Neural cell (in vitro differentiated cells): ENCODE results near the gene ST7L. TPM values are rescaled to one million over a fixed set of nuclear protein-coding genes. Genes with fewer than 3 reads are reported as not detected.
"Not testable (repeated sequence)": the region's sequence is repeated elsewhere in the genome, so short reads cannot be mapped to it uniquely, and the experiment has no call there.

ENCODE experiments used
- H2AFZ ChIP-seq: fragments of 200-600, 300-800 bp; sonication (generic), shearing (Covaris generic); 2 replicates; pipeline ENCODE4 v1.6.0; 2014; ENCODE audit warnings: low read depth, mild to moderate bottlenecking, antibody characterized with exemption, low read length, moderate library complexity
- H3F3A ChIP-seq: fragments of 200-600 bp; shearing (Covaris generic); 2 replicates; pipeline ENCODE4 v1.6.1; 2016; ENCODE audit warnings: mild to moderate bottlenecking, moderate library complexity, mixed read lengths, antibody characterized with exemption, low read length; ENCODE audit not compliant: insufficient read depth, poor library complexity, severe bottlenecking
- H3K27ac ChIP-seq: fragments of 200-600, 300-800 bp; sonication (generic), shearing (Covaris generic); 2 replicates; pipeline ENCODE4 v1.5.1; 2014; ENCODE audit warnings: mild to moderate bottlenecking, low read length, moderate library complexity
- H3K27me3 ChIP-seq: fragments of 300-800, 200-600 bp; sonication (generic), shearing (Covaris generic); 2 replicates; pipeline ENCODE4 v1.6.0; 2014; ENCODE audit warnings: mild to moderate bottlenecking, low read depth, low read length, moderate library complexity; ENCODE audit not compliant: insufficient read depth
- H3K36me3 ChIP-seq: fragments of 300-800, 200-600 bp; sonication (generic), shearing (Covaris generic); 2 replicates; pipeline ENCODE4 v1.5.1; 2014; ENCODE audit warnings: mild to moderate bottlenecking, antibody characterized with exemption, low read length, moderate library complexity; ENCODE audit not compliant: insufficient read depth
- H3K4me2 ChIP-seq: fragments of 300-800, 200-600 bp; sonication (generic), shearing (Covaris generic); 2 replicates; pipeline ENCODE4 v1.6.0; 2014; ENCODE audit warnings: mild to moderate bottlenecking, low read length
- H3K4me3 ChIP-seq: fragments of 300-800, 200-600 bp; sonication (generic), shearing (Covaris generic); 2 replicates; pipeline ENCODE4 v1.5.1; 2014; ENCODE audit warnings: mild to moderate bottlenecking, low read length, moderate library complexity
- H3K79me2 ChIP-seq: fragments of 200-600 bp; shearing (Covaris generic); replicated peaks from 2 replicates; pipeline ENCODE4 v1.6.0; 2014; ENCODE audit warnings: mild to moderate bottlenecking, low read length, moderate library complexity; ENCODE audit not compliant: insufficient read depth
- H3K9ac ChIP-seq: fragments of 300-800, 200-600 bp; sonication (generic), shearing (Covaris generic); 2 replicates; pipeline ENCODE4 v1.6.1; 2016; ENCODE audit warnings: mild to moderate bottlenecking, low read length, mixed read lengths
- H3K9me2 ChIP-seq: fragments of 200-600 bp; shearing (Covaris generic); 2 replicates; pipeline ENCODE4 v1.6.1; 2016; ENCODE audit warnings: mild to moderate bottlenecking, low read length, mixed read lengths; ENCODE audit not compliant: insufficient read depth
- H3K9me3 ChIP-seq: fragments of 200-600, 300-800 bp; sonication (generic), shearing (Covaris generic); 2 replicates; pipeline ENCODE4 v1.6.1; 2016; ENCODE audit warnings: mild to moderate bottlenecking, mixed run types, low read length, moderate library complexity, mixed read lengths
- H4K20me1 ChIP-seq: fragments of 200-600 bp; shearing (Covaris generic); 2 replicates; pipeline ENCODE4 v1.6.1; 2016; ENCODE audit warnings: mild to moderate bottlenecking, mixed run types; ENCODE audit not compliant: insufficient read depth
- EP300 ChIP-seq: fragments of 450-650 bp; conservative IDR thresholded peaks from 2 replicates; pipeline ENCODE4 v1.6.1; 2014; ENCODE audit warnings: antibody characterized with exemption, mild to moderate bottlenecking, moderate library complexity; ENCODE audit not compliant: poor library complexity, severe bottlenecking
- EZH2 ChIP-seq: fragments of 200-600, 300-800 bp; shearing (Covaris generic), sonication (generic); IDR thresholded peaks from 2 replicates; pipeline ENCODE4 v1.6.1; 2014; ENCODE audit warnings: antibody characterized with exemption, low read length, borderline replicate concordance, mild to moderate bottlenecking; ENCODE audit not compliant: insufficient read depth, poor library complexity, severe bottlenecking
- MXI1 ChIP-seq: fragments of 450-650 bp; conservative IDR thresholded peaks from 2 replicates; pipeline ENCODE4 v1.6.1; 2014; ENCODE audit warnings: antibody characterized with exemption, mild to moderate bottlenecking; ENCODE audit not compliant: poor library complexity, severe bottlenecking
- POLR2AphosphoS5 ChIP-seq: IDR thresholded peaks from 2 replicates; pipeline ENCODE4 v1.6.1; 2012
- RAD21 ChIP-seq: fragments of 450-650 bp; conservative IDR thresholded peaks from 2 replicates; pipeline ENCODE4 v1.6.1; 2014; ENCODE audit warnings: antibody characterized with exemption, mild to moderate bottlenecking, moderate library complexity
- SMC3 ChIP-seq: fragments of 450-650 bp; conservative IDR thresholded peaks from 2 replicates; pipeline ENCODE4 v1.6.1; 2014; ENCODE audit warnings: antibody characterized with exemption, mild to moderate bottlenecking, moderate library complexity; ENCODE audit not compliant: poor library complexity
- TAF1 ChIP-seq: IDR thresholded peaks from 2 replicates; pipeline ENCODE4 v1.6.1; 2012; ENCODE audit warnings: low read depth
- polyA plus RNA-seq: library from polyadenylated mRNA; depleted of rRNA; stranded (reverse); fragments of >200 nt; gene quantifications from 2 replicates; pipeline ENCODE4 v1.2.3, GENCODE V29; 2014
- TF ChIP-seq, protein P1 (sequence below): fragments of 450-650 bp; IDR thresholded peaks from 2 replicates; pipeline ENCODE4 v1.5.1; 2014; ENCODE audit warnings: antibody characterized with exemption, mild to moderate bottlenecking, moderate library complexity; ENCODE audit not compliant: poor library complexity, severe bottlenecking
- TF ChIP-seq, protein P2 (sequence below): IDR thresholded peaks from 2 replicates; pipeline ENCODE4 v1.6.1; 2012; ENCODE audit warnings: borderline replicate concordance

ST7L gene
- polyA plus RNA-seq, 1 donor from 2014 or later, result 33.7 TPM

DNA sequence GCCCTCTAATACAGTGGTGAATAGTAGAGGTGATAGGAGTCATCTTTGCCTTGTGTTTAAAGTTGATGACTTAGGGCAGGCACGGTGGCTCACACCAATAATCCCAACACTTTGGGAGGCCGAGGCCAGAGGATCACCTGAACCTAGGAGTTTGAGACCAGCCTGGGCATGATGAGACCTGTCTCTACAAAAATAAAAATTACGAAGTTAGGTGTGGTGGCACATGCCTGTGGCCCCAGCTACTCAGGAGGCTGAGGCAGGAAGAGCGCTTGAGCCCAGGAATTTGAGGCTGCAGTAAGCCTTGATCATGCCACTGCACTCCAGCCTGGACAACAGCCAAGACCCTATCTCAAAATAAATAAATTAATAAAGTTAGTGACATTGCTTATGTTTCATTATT is 27.3 kb upstream of the ST7L start:
- H4K20me1 ChIP-seq, result no peaks in the 10 kb centered on the region

DNA sequence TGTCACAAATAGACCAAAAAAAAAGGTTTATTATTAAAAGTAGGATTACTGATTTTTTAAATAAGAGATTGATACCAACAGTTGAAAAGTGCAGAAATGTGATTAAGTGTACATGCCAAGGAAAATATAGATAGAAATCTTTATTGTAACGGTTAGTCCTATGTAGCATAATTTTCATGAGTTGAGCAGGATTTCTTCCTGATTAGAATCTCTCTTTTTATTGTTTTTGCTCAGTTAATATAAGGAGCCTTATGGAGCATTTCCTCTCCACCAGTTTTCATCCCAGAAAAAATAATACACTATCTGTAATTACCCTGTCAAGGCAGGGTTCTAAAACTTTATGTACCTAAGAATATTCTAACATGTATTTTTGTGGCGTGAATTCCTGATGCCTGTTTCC is 24.1 kb upstream of the ST7L start:
- Histone ChIP-seq H3K79me2 (peaks cover 37% of the 10 kb centered on the region), H3K9ac (no peak overlapping the region), H3K9me2 (no peaks in the 10 kb centered on the region), H3F3A (no peaks in the 10 kb centered on the region), H3K36me3 (no peaks in the 10 kb centered on the region), H3K27me3 (no peaks in the 10 kb centered on the region), H3K9me3 (no peaks in the 10 kb centered on the region), H3K4me3 (no peak overlapping the region), H2AFZ (no peak overlapping the region), H3K4me2 (no peak overlapping the region), H3K27ac (no peak overlapping the region), H4K20me1 (no peaks in the 10 kb centered on the region)
- TF ChIP-seq, protein P1, sequence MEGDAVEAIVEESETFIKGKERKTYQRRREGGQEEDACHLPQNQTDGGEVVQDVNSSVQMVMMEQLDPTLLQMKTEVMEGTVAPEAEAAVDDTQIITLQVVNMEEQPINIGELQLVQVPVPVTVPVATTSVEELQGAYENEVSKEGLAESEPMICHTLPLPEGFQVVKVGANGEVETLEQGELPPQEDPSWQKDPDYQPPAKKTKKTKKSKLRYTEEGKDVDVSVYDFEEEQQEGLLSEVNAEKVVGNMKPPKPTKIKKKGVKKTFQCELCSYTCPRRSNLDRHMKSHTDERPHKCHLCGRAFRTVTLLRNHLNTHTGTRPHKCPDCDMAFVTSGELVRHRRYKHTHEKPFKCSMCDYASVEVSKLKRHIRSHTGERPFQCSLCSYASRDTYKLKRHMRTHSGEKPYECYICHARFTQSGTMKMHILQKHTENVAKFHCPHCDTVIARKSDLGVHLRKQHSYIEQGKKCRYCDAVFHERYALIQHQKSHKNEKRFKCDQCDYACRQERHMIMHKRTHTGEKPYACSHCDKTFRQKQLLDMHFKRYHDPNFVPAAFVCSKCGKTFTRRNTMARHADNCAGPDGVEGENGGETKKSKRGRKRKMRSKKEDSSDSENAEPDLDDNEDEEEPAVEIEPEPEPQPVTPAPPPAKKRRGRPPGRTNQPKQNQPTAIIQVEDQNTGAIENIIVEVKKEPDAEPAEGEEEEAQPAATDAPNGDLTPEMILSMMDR, result no peak
- no peak for TF ChIP-seq EZH2
- no peak for TF ChIP-seq RAD21

More for the DNA sequence above, 27.3 kb upstream of the ST7L start:
- no peak overlapping the region for H3K4me3 ChIP-seq
- no peaks in the 10 kb centered on the region for H3K27me3 ChIP-seq
- TF ChIP-seq SMC3 (no peak), RAD21 (no peak), POLR2AphosphoS5 (no peak), TAF1 (no peak), MXI1 (no peak), EP300 (no peak), EZH2 (no peak)
- TF ChIP-seq, protein P1, result no peak
- TF ChIP-seq, protein P2, sequence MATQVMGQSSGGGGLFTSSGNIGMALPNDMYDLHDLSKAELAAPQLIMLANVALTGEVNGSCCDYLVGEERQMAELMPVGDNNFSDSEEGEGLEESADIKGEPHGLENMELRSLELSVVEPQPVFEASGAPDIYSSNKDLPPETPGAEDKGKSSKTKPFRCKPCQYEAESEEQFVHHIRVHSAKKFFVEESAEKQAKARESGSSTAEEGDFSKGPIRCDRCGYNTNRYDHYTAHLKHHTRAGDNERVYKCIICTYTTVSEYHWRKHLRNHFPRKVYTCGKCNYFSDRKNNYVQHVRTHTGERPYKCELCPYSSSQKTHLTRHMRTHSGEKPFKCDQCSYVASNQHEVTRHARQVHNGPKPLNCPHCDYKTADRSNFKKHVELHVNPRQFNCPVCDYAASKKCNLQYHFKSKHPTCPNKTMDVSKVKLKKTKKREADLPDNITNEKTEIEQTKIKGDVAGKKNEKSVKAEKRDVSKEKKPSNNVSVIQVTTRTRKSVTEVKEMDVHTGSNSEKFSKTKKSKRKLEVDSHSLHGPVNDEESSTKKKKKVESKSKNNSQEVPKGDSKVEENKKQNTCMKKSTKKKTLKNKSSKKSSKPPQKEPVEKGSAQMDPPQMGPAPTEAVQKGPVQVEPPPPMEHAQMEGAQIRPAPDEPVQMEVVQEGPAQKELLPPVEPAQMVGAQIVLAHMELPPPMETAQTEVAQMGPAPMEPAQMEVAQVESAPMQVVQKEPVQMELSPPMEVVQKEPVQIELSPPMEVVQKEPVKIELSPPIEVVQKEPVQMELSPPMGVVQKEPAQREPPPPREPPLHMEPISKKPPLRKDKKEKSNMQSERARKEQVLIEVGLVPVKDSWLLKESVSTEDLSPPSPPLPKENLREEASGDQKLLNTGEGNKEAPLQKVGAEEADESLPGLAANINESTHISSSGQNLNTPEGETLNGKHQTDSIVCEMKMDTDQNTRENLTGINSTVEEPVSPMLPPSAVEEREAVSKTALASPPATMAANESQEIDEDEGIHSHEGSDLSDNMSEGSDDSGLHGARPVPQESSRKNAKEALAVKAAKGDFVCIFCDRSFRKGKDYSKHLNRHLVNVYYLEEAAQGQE, result no peak
- peaks cover 29% of the 10 kb centered on the region for H3K79me2 ChIP-seq
- H3K9me3 ChIP-seq, result no peaks in the 10 kb centered on the region
- no peaks in the 10 kb centered on the region for H3F3A ChIP-seq
- no peak overlapping the region for H2AFZ ChIP-seq
- H3K9me2 ChIP-seq, result no peaks in the 10 kb centered on the region
- H3K36me3 ChIP-seq, result no peaks in the 10 kb centered on the region
- no peak overlapping the region for H3K4me2 ChIP-seq
- no peak overlapping the region for H3K27ac ChIP-seq
- no peak overlapping the region for H3K9ac ChIP-seq

DNA sequence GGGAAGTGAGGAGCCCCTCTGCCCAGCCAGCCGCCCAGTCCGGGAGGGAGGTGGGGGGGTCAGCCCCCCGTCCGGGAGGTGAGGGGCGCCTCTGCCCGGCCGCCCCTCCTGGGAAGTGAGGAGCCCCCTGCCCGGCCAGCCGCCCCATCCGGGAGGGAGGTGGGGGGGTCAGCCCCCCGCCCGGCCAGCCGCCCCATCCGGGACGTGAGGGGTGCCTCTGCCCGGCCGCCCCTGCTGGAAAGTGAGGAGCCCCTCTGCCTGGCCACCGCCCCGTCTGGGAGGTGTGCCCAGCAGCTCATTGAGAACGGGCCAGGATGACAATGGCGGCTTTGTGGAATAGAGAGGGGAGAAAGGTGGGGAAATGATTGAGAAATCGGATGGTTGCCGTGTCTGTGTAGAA is 21.5 kb upstream of the ST7L start:
- not testable (repeated sequence) for H3K4me3 ChIP-seq

More for the DNA sequence above, 21.5 kb upstream of the ST7L start:
- H4K20me1 ChIP-seq, H3K4me2 ChIP-seq, H3K9me2 ChIP-seq, H3K9ac ChIP-seq, H3F3A ChIP-seq, H2AFZ ChIP-seq, H3K27me3 ChIP-seq, H3K36me3 ChIP-seq, H3K27ac ChIP-seq, H3K9me3 ChIP-seq: not testable (repeated sequence)
- H3K79me2 ChIP-seq, result peaks cover 54% of the 10 kb centered on the region
